Stomach (tissue), 4 donors: ENCODE data around the gene PSAT1.

Source experiments
- POLR2A ChIP-seq, 4 donors: fragments of 450-650 bp; IDR thresholded peaks; one replicate each; pipeline ENCODE4 v1.6.1; 2016; ENCODE audit warnings: antibody characterized with exemption in 4 of 4, control low read depth in 2 of 4, mild to moderate bottlenecking in 1 of 4, moderate library complexity in 1 of 4
- TF ChIP-seq, protein P1 (sequence below), 7 experiments: fragments of 450-650 bp in 4 of 7; fragments of 200-600 bp in 3 of 7; sonication (generic) in 3 of 7; IDR thresholded peaks; one replicate each; pipeline ENCODE4 v1.5.1; 2016 to 2019; ENCODE audit warnings: antibody characterized with exemption in 7 of 7, control low read depth in 2 of 7, mild to moderate bottlenecking in 1 of 7

DNA sequence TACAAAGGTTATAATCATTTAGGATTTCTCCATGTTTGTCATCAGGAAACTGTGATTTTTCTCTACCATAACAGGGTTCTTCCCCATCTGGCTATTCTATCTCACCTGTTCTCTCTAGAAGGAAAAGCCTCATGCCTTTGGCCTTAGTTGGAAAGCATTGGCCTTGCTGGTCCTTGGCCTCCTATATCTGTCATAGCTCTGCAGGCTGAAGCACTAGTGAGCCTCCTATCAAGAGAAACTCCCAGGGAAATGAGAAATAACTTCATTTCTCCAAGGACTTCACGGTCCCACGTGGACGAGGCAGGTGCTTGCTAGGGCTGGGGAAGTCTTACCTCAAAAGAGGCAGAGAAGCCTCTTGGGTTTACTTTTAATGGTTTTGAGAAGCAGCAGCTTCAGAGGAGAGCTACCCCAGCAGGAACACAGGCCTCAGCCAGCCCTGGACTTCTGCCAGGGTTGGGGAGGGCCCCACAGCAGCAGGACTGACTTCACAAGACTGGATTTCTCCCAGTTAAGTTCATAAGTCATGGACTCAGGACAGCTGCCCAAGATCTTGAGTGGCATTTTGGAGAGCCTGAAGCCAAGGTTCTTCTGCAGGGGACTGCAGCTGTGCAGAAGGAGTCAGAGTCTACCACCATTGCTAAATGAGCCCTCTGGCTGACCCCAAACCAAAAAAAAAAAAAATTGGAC lies 15.8 kb upstream of the PSAT1 start:
- TF ChIP-seq POLR2A (IDR thresholded peaks at IDR 0.05): no peak
- TF ChIP-seq, protein P1, sequence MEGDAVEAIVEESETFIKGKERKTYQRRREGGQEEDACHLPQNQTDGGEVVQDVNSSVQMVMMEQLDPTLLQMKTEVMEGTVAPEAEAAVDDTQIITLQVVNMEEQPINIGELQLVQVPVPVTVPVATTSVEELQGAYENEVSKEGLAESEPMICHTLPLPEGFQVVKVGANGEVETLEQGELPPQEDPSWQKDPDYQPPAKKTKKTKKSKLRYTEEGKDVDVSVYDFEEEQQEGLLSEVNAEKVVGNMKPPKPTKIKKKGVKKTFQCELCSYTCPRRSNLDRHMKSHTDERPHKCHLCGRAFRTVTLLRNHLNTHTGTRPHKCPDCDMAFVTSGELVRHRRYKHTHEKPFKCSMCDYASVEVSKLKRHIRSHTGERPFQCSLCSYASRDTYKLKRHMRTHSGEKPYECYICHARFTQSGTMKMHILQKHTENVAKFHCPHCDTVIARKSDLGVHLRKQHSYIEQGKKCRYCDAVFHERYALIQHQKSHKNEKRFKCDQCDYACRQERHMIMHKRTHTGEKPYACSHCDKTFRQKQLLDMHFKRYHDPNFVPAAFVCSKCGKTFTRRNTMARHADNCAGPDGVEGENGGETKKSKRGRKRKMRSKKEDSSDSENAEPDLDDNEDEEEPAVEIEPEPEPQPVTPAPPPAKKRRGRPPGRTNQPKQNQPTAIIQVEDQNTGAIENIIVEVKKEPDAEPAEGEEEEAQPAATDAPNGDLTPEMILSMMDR (IDR thresholded peaks at IDR 0.05): no peak
